H1 (cell line): ENCODE results near the gene MCTS1. TPM values are rescaled to one million over a fixed set of nuclear protein-coding genes. Genes with fewer than 3 reads are reported as not detected.

ENCODE experiments used
- CTCF ChIA-PET: fragments of 300-600 bp; sonication (Branson Sonifier 250); formaldehyde crosslinking; loops from one replicate; lab custom pipeline; 2021; ENCODE audit not compliant: partially characterized antibody; lab: Charles Lee
- POLR2A ChIA-PET: fragments of 300-600 bp; sonication (Branson Sonifier 250); formaldehyde crosslinking; loops from one replicate; lab custom pipeline; 2021; ENCODE audit warnings: inconsistent platforms; ENCODE audit not compliant: partially characterized antibody; lab: Charles Lee
- DNase-seq, 2 experiments: peaks; one replicate each; pipeline versions ENCODE4 v3.0.0 to v3.0.0-alpha.2; 2010 to 2022; ENCODE audit warnings: low spot score in 2 of 2, low read depth in 1 of 2, mixed read lengths in 1 of 2
- FAIRE-seq: peaks from 2 replicates; lab custom pipeline; 2011; peaks lifted over from hg19 to GRCh38; lab: Jason Lieb, UNC
- H2AFZ ChIP-seq: 2 replicates; pipeline ENCODE4 v1.8.1; 2012; ENCODE audit warnings: low read length, inconsistent platforms
- H2AK5ac ChIP-seq: 2 replicates; pipeline ENCODE4 v1.6.1; 2013; ENCODE audit warnings: low read depth, low read length
- H2BK120ac ChIP-seq: replicated peaks from 2 replicates; pipeline ENCODE3; 2013; ENCODE audit warnings: low read depth, low read length, inconsistent platforms
- H2BK12ac ChIP-seq: 2 replicates; pipeline ENCODE4 v1.6.1; 2013; ENCODE audit warnings: low read depth, low read length
- H2BK15ac ChIP-seq: 2 replicates; pipeline ENCODE4 v1.6.1; 2013; ENCODE audit warnings: low read length
- H2BK20ac ChIP-seq: 2 replicates; pipeline ENCODE4 v1.6.1; 2013; ENCODE audit warnings: low read length
- H2BK5ac ChIP-seq: 2 replicates; pipeline ENCODE4 v1.6.1; 2013; ENCODE audit warnings: low read depth, low read length
- H3K14ac ChIP-seq: 2 replicates; pipeline ENCODE4 v1.6.1; 2013; ENCODE audit warnings: inconsistent platforms; ENCODE audit not compliant: insufficient read length
- H3K18ac ChIP-seq: 2 replicates; pipeline ENCODE4 v1.6.1; 2013; ENCODE audit warnings: low read length; ENCODE audit errors: extremely low read depth
- H3K23ac ChIP-seq: 2 replicates; pipeline ENCODE4 v1.6.1; 2013; ENCODE audit warnings: inconsistent platforms; ENCODE audit not compliant: insufficient read length
- H3K23me2 ChIP-seq: 2 replicates; pipeline ENCODE4 v1.6.1; 2013; ENCODE audit warnings: low read depth, low read length
- H3K27ac ChIP-seq: 2 replicates; pipeline ENCODE4 v1.6.1; 2011; ENCODE audit warnings: low read depth, low read length, inconsistent platforms
- H3K27me3 ChIP-seq, 4 experiments: replicated peaks in 1 of 4; 1 replicate in 1 of 4; 2 replicates in 3 of 4; pipeline versions ENCODE4 v1.6.1 to v1.8.1; 2011 to 2013; ENCODE audit warnings: low read length in 3 of 4, mild to moderate bottlenecking in 3 of 4, inconsistent platforms in 2 of 4, mixed read lengths in 2 of 4, moderate library complexity in 1 of 4; ENCODE audit not compliant: control insufficient read depth in 3 of 4, insufficient read depth in 3 of 4; ENCODE audit errors: extremely low read depth in 1 of 4
- H3K36me3 ChIP-seq, 4 experiments: 2 replicates each; pipeline versions ENCODE4 v1.6.1 to v1.8.1; 2011 to 2013; ENCODE audit warnings: mild to moderate bottlenecking in 4 of 4, low read length in 3 of 4, moderate library complexity in 2 of 4, control low read depth in 1 of 4, inconsistent platforms in 1 of 4; ENCODE audit not compliant: insufficient read depth in 4 of 4, control insufficient read depth in 2 of 4
- H3K4ac ChIP-seq: replicated peaks from 2 replicates; pipeline ENCODE3; 2013; ENCODE audit warnings: low read length, low read depth, mixed read lengths, inconsistent platforms; ENCODE audit not compliant: insufficient read length
- H3K4me1 ChIP-seq, 4 experiments: replicated peaks in 1 of 4; 1 replicate in 1 of 4; 2 replicates in 3 of 4; pipeline versions ENCODE4 v1.6.1 to v1.8.1; 2011 to 2013; ENCODE audit warnings: low read length in 3 of 4, inconsistent platforms in 2 of 4, mixed read lengths in 1 of 4; ENCODE audit not compliant: insufficient read depth in 4 of 4, control insufficient read depth in 3 of 4
- H3K4me2 ChIP-seq, 2 experiments: 2 replicates each; pipeline versions ENCODE4 v1.6.1 to v1.8.1; 2011 to 2013; ENCODE audit warnings: low read depth in 2 of 2, low read length in 2 of 2, control low read depth in 1 of 2, inconsistent platforms in 1 of 2, mild to moderate bottlenecking in 1 of 2; ENCODE audit not compliant: insufficient read depth in 1 of 2
- H3K4me3 ChIP-seq, 4 experiments: fragments of 200-600, 300-600 bp in 1 of 4; sonication (generic), shearing (Covaris generic), sonication (Bioruptor Twin) in 1 of 4; 2 replicates each; pipeline versions ENCODE4 v1.5.1 to v1.8.1; 2011 to 2016; ENCODE audit warnings: low read length in 4 of 4, low read depth in 3 of 4, control low read depth in 2 of 4, inconsistent platforms in 2 of 4, mild to moderate bottlenecking in 2 of 4, mixed read lengths in 1 of 4, moderate library complexity in 1 of 4; ENCODE audit not compliant: insufficient read depth in 2 of 4; ENCODE audit errors: extremely low read depth in 1 of 4
- H3K56ac ChIP-seq: replicated peaks from 2 replicates; pipeline ENCODE3; 2013; ENCODE audit warnings: low read depth, mild to moderate bottlenecking, mixed read lengths, low read length, inconsistent platforms; ENCODE audit not compliant: insufficient read length
- H3K79me1 ChIP-seq: 2 replicates; pipeline ENCODE4 v1.6.1; 2013; ENCODE audit warnings: low read depth, low read length, control low read depth
- H3K79me2 ChIP-seq, 2 experiments: 2 replicates each; pipeline versions ENCODE4 v1.6.1 to v1.8.1; 2012 to 2013; ENCODE audit warnings: low read length in 2 of 2, mild to moderate bottlenecking in 2 of 2, inconsistent platforms in 1 of 2; ENCODE audit not compliant: insufficient read depth in 2 of 2, control insufficient read depth in 1 of 2
- H3K9ac ChIP-seq, 4 experiments: replicated peaks in 1 of 4; 1 replicate in 1 of 4; 2 replicates in 3 of 4; pipeline versions ENCODE4 v1.6.1 to v1.8.1; 2011 to 2013; ENCODE audit warnings: low read depth in 3 of 4, low read length in 3 of 4, control low read depth in 2 of 4, mild to moderate bottlenecking in 2 of 4, moderate library complexity in 2 of 4, inconsistent platforms in 1 of 4; ENCODE audit errors: extremely low read depth in 1 of 4
- H3K9me3 ChIP-seq, 2 experiments: 2 replicates each; pipeline versions ENCODE4 v1.6.1 to v1.8.1; 2012 to 2013; ENCODE audit warnings: mild to moderate bottlenecking in 2 of 2, moderate library complexity in 2 of 2, control low read depth in 1 of 2, inconsistent platforms in 1 of 2, low read depth in 1 of 2, low read length in 1 of 2, mixed read lengths in 1 of 2; ENCODE audit not compliant: insufficient read depth in 2 of 2
- H4K20me1 ChIP-seq, 2 experiments: replicated peaks in 1 of 2; 2 replicates each; pipeline versions ENCODE3 to v1.8.1; 2011 to 2013; ENCODE audit warnings: inconsistent platforms in 2 of 2, low read length in 2 of 2, mild to moderate bottlenecking in 1 of 2; ENCODE audit not compliant: insufficient read depth in 2 of 2, control insufficient read depth in 1 of 2
- H4K5ac ChIP-seq: 2 replicates; pipeline ENCODE4 v1.6.1; 2013; ENCODE audit warnings: low read length, low read depth, mixed read lengths, inconsistent platforms; ENCODE audit not compliant: insufficient read length
- H4K8ac ChIP-seq: 2 replicates; pipeline ENCODE4 v1.8.0; 2013; ENCODE audit warnings: mild to moderate bottlenecking, moderate library complexity, low read length, inconsistent platforms; ENCODE audit not compliant: insufficient read depth; ENCODE audit errors: extremely low read depth
- H4K91ac ChIP-seq: replicated peaks from 2 replicates; pipeline ENCODE3; 2013; ENCODE audit warnings: low read length, mixed read lengths, inconsistent platforms; ENCODE audit not compliant: insufficient read length
- ATF2 ChIP-seq: IDR thresholded peaks from 2 replicates; pipeline ENCODE4 v1.6.1; 2012; ENCODE audit warnings: low read length, inconsistent platforms
- EZH2 ChIP-seq: fragments of 200-600 bp; sonication (generic); IDR thresholded peaks from 2 replicates; pipeline ENCODE4 v1.7.1; 2012; ENCODE audit warnings: low read depth, mild to moderate bottlenecking, moderate library complexity, low read length, inconsistent platforms; ENCODE audit not compliant: severe bottlenecking
- GTF2F1 ChIP-seq: IDR thresholded peaks from 2 replicates; pipeline ENCODE4 v1.6.1; 2012; ENCODE audit warnings: low read depth, low read length, improper control_type of control experiment, borderline replicate concordance
- NANOG ChIP-seq: IDR thresholded peaks from 2 replicates; pipeline ENCODE4 v1.6.1; 2011; ENCODE audit warnings: low read length, low read depth, mild to moderate bottlenecking, inconsistent platforms; ENCODE audit not compliant: insufficient read depth, poor library complexity, severe bottlenecking
- WGBS, 2 experiments: shearing (Covaris generic) in 1 of 2; methylation state at CpG; one replicate each; pipeline versions ENCODE4 v1.1.6 to v1.1.7; 2013 to 2015; ENCODE audit warnings: low lambda C conversion rate in 2 of 2, mixed read lengths in 2 of 2, inconsistent platforms in 1 of 2, low coverage in 1 of 2, missing lambda C conversion rate in 1 of 2; ENCODE audit not compliant: insufficient replicate concordance in 2 of 2, insufficient coverage in 1 of 2, insufficient read length in 1 of 2; ENCODE audit errors: extremely low coverage in 1 of 2, missing lambda C conversion rate in 1 of 2; 5-methylcytosine and 5-hydroxymethylcytosine counted together
- polyA plus RNA-seq, 7 experiments: library from polyadenylated mRNA; depleted of rRNA in 3 of 7; stranded (reverse) in 5 of 7; unstranded in 2 of 7; fragments of >200 nt in 5 of 7; fragments of 200-250 nt in 2 of 7; gene quantifications; 1 replicate in 5 of 7; 2 replicates in 1 of 7; 4 replicates in 1 of 7; pipeline versions ENCODE4 v1.2.1 to v1.2.3, GENCODE V29; 2011 to 2013; ENCODE audit warnings: missing spikeins in 2 of 7, mixed read lengths in 2 of 7
- total RNA-seq: library from RNA; stranded (reverse); fragmentation: NEBNext Ultra II Directional; extraction: Animal tissue kit (Norgen Biotek cat#: 25700); gene quantifications from 2 replicates; pipeline ENCODE4 v1.2.1, GENCODE V29; 2021

Gene MCTS1
- total and polyA plus RNA-seq, 2 of the 8 experiments (the other 6 are each of a cell fraction or from before 2014, with no cell fraction given), result 19.2 to 31.6 TPM

DNA sequence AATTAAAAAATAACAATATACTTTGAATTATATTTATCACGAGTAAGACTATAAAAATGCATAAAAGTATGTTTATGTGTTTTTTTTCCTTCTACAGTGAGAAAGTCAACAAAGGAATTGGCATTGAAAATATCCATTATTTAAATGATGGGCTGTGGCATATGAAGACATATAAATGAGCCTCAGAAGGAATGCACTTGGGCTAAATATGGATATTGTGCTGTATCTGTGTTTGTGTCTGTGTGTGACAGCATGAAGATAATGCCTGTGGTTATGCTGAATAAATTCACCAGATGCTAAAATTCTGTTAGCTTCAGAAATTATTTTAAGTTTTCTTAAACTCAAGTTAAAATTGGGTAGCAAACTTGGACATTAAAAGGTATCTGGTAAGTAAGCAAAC is 8.2 kb downstream of the MCTS1 start:
- Histone ChIP-seq H3K14ac (no peak overlapping the region), H2AK5ac (no peak overlapping the region), H3K27ac (no peak overlapping the region), H3K4me2 (no peak overlapping the region), H3K4me1 (no peaks in the 10 kb centered on the region), H3K79me2 (no peaks in the 10 kb centered on the region), H3K9me3 (no peaks in the 10 kb centered on the region), H4K20me1 (no peaks in the 10 kb centered on the region), H3K23me2 (no peaks in the 10 kb centered on the region), H3K36me3 (peaks cover 0 to 19% (median 0%) of the 10 kb centered on the region in 4 experiments; a peak in 2 of 8 replicates), H3K56ac (no peak overlapping the region), H4K8ac (no peak overlapping the region), H4K5ac (no peak overlapping the region), H2BK12ac (no peak overlapping the region), H2AFZ (no peak overlapping the region), H2BK5ac (no peak overlapping the region), H3K27me3 (no peaks in the 10 kb centered on the region), H2BK20ac (no peak overlapping the region), H4K91ac (no peak overlapping the region), H2BK120ac (no peak overlapping the region), H3K23ac (no peak overlapping the region), H3K4ac (no peak overlapping the region), H2BK15ac (no peak overlapping the region), H3K18ac (no peak overlapping the region), H3K79me1 (no peaks in the 10 kb centered on the region), H3K9ac (no peak overlapping the region), H3K4me3 (no peak overlapping the region)
- FAIRE-seq, result no peak
- no peak for DNase-seq
- ChIA-PET CTCF (no interaction called here), POLR2A (no interaction called here)
- no peak for TF ChIP-seq NANOG
- no peak for TF ChIP-seq EZH2
- TF ChIP-seq ATF2, result no peak
- TF ChIP-seq GTF2F1, result no peak
- WGBS, 2 experiments, result 100% methylated on average over 1 of the region's 1 CpG; no CpG with 5 or more reads in 1 of the 2 experiments
